Spinal cord (tissue), 10 donors: ENCODE measurements around the gene SETD2. TPM values are rescaled to one million over a fixed set of nuclear protein-coding genes. Genes with fewer than 3 reads are reported as not detected.

Experiments
- DNase-seq, 6 donors: peaks; one replicate each; pipeline versions ENCODE4 v3.0.0 to v3.0.0-alpha.2; 2013 to 2015; ENCODE audit warnings: low spot score in 6 of 6, low read depth in 4 of 6
- H3K27ac ChIP-seq: one replicate; pipeline ENCODE4 v1.5.1; 2013; ENCODE audit warnings: low read depth, low read length, control low read depth
- H3K27me3 ChIP-seq: one replicate; pipeline ENCODE4 v1.6.1; 2013; ENCODE audit warnings: low read length; ENCODE audit not compliant: control insufficient read depth, insufficient read depth
- H3K36me3 ChIP-seq: one replicate; pipeline ENCODE4 v1.6.1; 2013; ENCODE audit warnings: low read length; ENCODE audit not compliant: control insufficient read depth, insufficient read depth
- H3K4me1 ChIP-seq: one replicate; pipeline ENCODE4 v1.6.1; 2013; ENCODE audit warnings: low read length; ENCODE audit not compliant: control insufficient read depth, insufficient read depth
- H3K4me3 ChIP-seq: one replicate; pipeline ENCODE4 v1.5.1; 2013; ENCODE audit warnings: low read depth, low read length, control low read depth
- H3K9me3 ChIP-seq: one replicate; pipeline ENCODE4 v1.6.1; 2013; ENCODE audit warnings: low read length; ENCODE audit not compliant: control insufficient read depth, insufficient read depth
- WGBS: methylation state at CpG from one replicate; pipeline ENCODE4 v1.1.5; 2013; ENCODE audit warnings: missing lambda C conversion rate; ENCODE audit not compliant: insufficient coverage; 5-methylcytosine and 5-hydroxymethylcytosine counted together
- polyA plus RNA-seq, 2 donors: library from polyadenylated mRNA; unstranded; fragments of 120-200 nt; gene quantifications; one replicate each; pipeline ENCODE4 v1.2.1, GENCODE V29; 2013; ENCODE audit not compliant: insufficient read length in 2 of 2
- total RNA-seq, 2 donors: library from RNA; depleted of rRNA in 1 of 2; stranded (reverse); fragments of 120-200 nt in 1 of 2; fragments of >200 nt in 1 of 2; gene quantifications; one replicate each; pipeline versions ENCODE4 v1.2.3 to v1.2.4, GENCODE V29; 2013 to 2014
- donor health status: healthy.

SETD2 gene
- total and polyA plus RNA-seq, 4 donors, result 39.9 to 72.0 (median 51.0) TPM

- no peak overlapping the region for H3K27ac ChIP-seq
- no peaks in the 10 kb centered on the region for H3K9me3 ChIP-seq
- no peak for DNase-seq
- no peaks in the 10 kb centered on the region for H3K4me1 ChIP-seq
- H3K27me3 ChIP-seq, result no peaks in the 10 kb centered on the region
- peaks cover 19% of the 10 kb centered on the region for H3K36me3 ChIP-seq
- no peak overlapping the region for H3K4me3 ChIP-seq
Observed at GRCh38 chr3:47018269-47018611, 145.7 kb downstream of the SETD2 start.

GRCh38 chr3:47017504-47018268 lies 146.2 kb downstream of the SETD2 start:
- no peaks in the 10 kb centered on the region for H3K4me1 ChIP-seq
- no peak overlapping the region for H3K27ac ChIP-seq
- no peak overlapping the region for H3K4me3 ChIP-seq
- H3K9me3 ChIP-seq, result no peaks in the 10 kb centered on the region
- 91% methylated on average over 4 of the region's 6 CpGs for WGBS
- peaks cover 24% of the 10 kb centered on the region for H3K36me3 ChIP-seq
- no peaks in the 10 kb centered on the region for H3K27me3 ChIP-seq
- DNase-seq, result no peak

- WGBS, result no CpG with 5 or more reads among the region's 1 CpG
- H3K36me3 ChIP-seq, result peaks cover 29% of the 10 kb centered on the region
- no peaks in the 10 kb centered on the region for H3K9me3 ChIP-seq
- no peak overlapping the region for H3K4me3 ChIP-seq
- no peak overlapping the region for H3K27ac ChIP-seq
- no peaks in the 10 kb centered on the region for H3K4me1 ChIP-seq
- DNase-seq, result no peak
- no peaks in the 10 kb centered on the region for H3K27me3 ChIP-seq
Observed at GRCh38 chr3:47016934-47017435, 146.9 kb downstream of the SETD2 start.

GRCh38 chr3:47016086-47016933 lies 147.6 kb downstream of the SETD2 start:
- Histone ChIP-seq H3K9me3 (no peaks in the 10 kb centered on the region), H3K27ac (no peak overlapping the region), H3K36me3 (peaks cover 29% of the 10 kb centered on the region), H3K4me3 (no peak overlapping the region), H3K4me1 (no peaks in the 10 kb centered on the region), H3K27me3 (no peaks in the 10 kb centered on the region)
- WGBS, result no CpG with 5 or more reads among the region's 4 CpGs
- no peak for DNase-seq

- Histone ChIP-seq H3K4me3 (no peak overlapping the region), H3K4me1 (peaks cover 3% of the 10 kb centered on the region), H3K36me3 (peaks cover 31% of the 10 kb centered on the region), H3K9me3 (no peaks in the 10 kb centered on the region), H3K27ac (no peak overlapping the region), H3K27me3 (no peaks in the 10 kb centered on the region)
- no peak for DNase-seq
Observed at GRCh38 chr3:47015151-47015550, 148.8 kb downstream of the SETD2 start.

- Histone ChIP-seq H3K36me3 (peaks cover 31% of the 10 kb centered on the region), H3K4me1 (peaks cover 11% of the 10 kb centered on the region), H3K9me3 (no peaks in the 10 kb centered on the region), H3K4me3 (no peak overlapping the region), H3K27me3 (no peaks in the 10 kb centered on the region), H3K27ac (no peak overlapping the region)
- no peak for DNase-seq
Observed at GRCh38 chr3:47014036-47014435, 149.9 kb downstream of the SETD2 start.

GRCh38 chr3:47013231-47013630 lies 150.7 kb downstream of the SETD2 start:
- peaks cover 11% of the 10 kb centered on the region for H3K4me1 ChIP-seq
- no peaks in the 10 kb centered on the region for H3K9me3 ChIP-seq
- no peak for DNase-seq
- peaks cover 31% of the 10 kb centered on the region for H3K36me3 ChIP-seq
- no peak overlapping the region for H3K4me3 ChIP-seq
- H3K27me3 ChIP-seq, result no peaks in the 10 kb centered on the region
- no peak overlapping the region for H3K27ac ChIP-seq
- 100% methylated on average over 1 of the region's 3 CpGs for WGBS

- DNase-seq, result peak in 1 of 6 donors; percentile 44
- no peak overlapping the region for H3K27ac ChIP-seq
- 95% methylated on average over 8 of the region's 10 CpGs for WGBS
Observed at GRCh38 chr3:47012342-47013230, 151.3 kb downstream of the SETD2 start.

GRCh38 chr3:47011371-47011770 lies 152.5 kb downstream of the SETD2 start:
- no peak overlapping the region for H3K4me3 ChIP-seq
- H3K9me3 ChIP-seq, result no peaks in the 10 kb centered on the region
- DNase-seq, result no peak
- 94% methylated on average over 5 of the region's 6 CpGs for WGBS
- H3K36me3 ChIP-seq, result peaks cover 29% of the 10 kb centered on the region
- H3K27me3 ChIP-seq, result no peaks in the 10 kb centered on the region
- H3K27ac ChIP-seq, result no peak overlapping the region
- H3K4me1 ChIP-seq, result peaks cover 11% of the 10 kb centered on the region

More at GRCh38 chr3:47012342-47013230, 151.3 kb downstream of the SETD2 start:
- H3K27me3 ChIP-seq, result no peaks in the 10 kb centered on the region
- H3K9me3 ChIP-seq, result no peaks in the 10 kb centered on the region
- H3K4me3 ChIP-seq, result no peak overlapping the region
- peaks cover 11% of the 10 kb centered on the region for H3K4me1 ChIP-seq
- H3K36me3 ChIP-seq, result peaks cover 33% of the 10 kb centered on the region
